ENCODE results near the gene ZCCHC14.

The ZCCHC14 gene

GRCh38 chr16:87417528-87417910 lies 75.3 kb downstream of the ZCCHC14 start:
- no peak overlapping the region for H3K4me3 ChIP-seq (ENCODE audit: control insufficient read depth, low read depth, low read length)
- DNase-seq (ENCODE audit: low read depth) = no peak
- no peak for TF ChIP-seq CTCF (conservative IDR thresholded peaks at IDR 0.05; ENCODE audit: control insufficient read depth, insufficient read depth, low read depth, low read length)

- no peak overlapping the region for H3K4me3 ChIP-seq (ENCODE audit: control insufficient read depth, low read depth, low read length)
- peak; percentile 78 for DNase-seq (ENCODE audit: low read depth)
- TF ChIP-seq CTCF (conservative IDR thresholded peaks at IDR 0.05; ENCODE audit: control insufficient read depth, insufficient read depth, low read depth, low read length) = peak; percentile 77
Measured at GRCh38 chr16:87416826-87417527, 75.8 kb downstream of the ZCCHC14 start.

GRCh38 chr16:87415441-87415840 lies 77.4 kb downstream of the ZCCHC14 start:
- DNase-seq (ENCODE audit: low read depth) = no peak
- no peak overlapping the region for H3K4me3 ChIP-seq (ENCODE audit: control insufficient read depth, low read depth, low read length)
- TF ChIP-seq CTCF (conservative IDR thresholded peaks at IDR 0.05; ENCODE audit: control insufficient read depth, insufficient read depth, low read depth, low read length) = no peak

- no peak for DNase-seq (ENCODE audit: low read depth)
- H3K4me3 ChIP-seq (ENCODE audit: control insufficient read depth, low read depth, low read length) = no peak overlapping the region
- TF ChIP-seq CTCF (conservative IDR thresholded peaks at IDR 0.05; ENCODE audit: control insufficient read depth, insufficient read depth, low read depth, low read length) = no peak
Measured at GRCh38 chr16:87414251-87414680, 78.6 kb downstream of the ZCCHC14 start.

GRCh38 chr16:87412996-87413421 lies 79.8 kb downstream of the ZCCHC14 start:
- no peak for DNase-seq (ENCODE audit: low read depth)
- TF ChIP-seq CTCF (conservative IDR thresholded peaks at IDR 0.05; ENCODE audit: control insufficient read depth, insufficient read depth, low read depth, low read length) = no peak
- H3K4me3 ChIP-seq (ENCODE audit: control insufficient read depth, low read depth, low read length) = no peak overlapping the region

- H3K4me3 ChIP-seq (ENCODE audit: control insufficient read depth, low read depth, low read length) = no peak overlapping the region
- DNase-seq (ENCODE audit: low read depth) = no peak
- no peak for TF ChIP-seq CTCF (conservative IDR thresholded peaks at IDR 0.05; ENCODE audit: control insufficient read depth, insufficient read depth, low read depth, low read length)
Measured at GRCh38 chr16:87412371-87412995, 80.3 kb downstream of the ZCCHC14 start.

All from fibroblast of mammary gland (primary cell).